ENCODE measurements around the gene DNAJA2. TPM values are rescaled to one million over a fixed set of nuclear protein-coding genes. Genes with fewer than 3 reads are reported as not detected.

The DNAJA2 gene
- total and polyA plus RNA-seq, 9 of the 15 experiments (the other 6 are each of a cell fraction or from before 2014, with no cell fraction given): 24.1 to 75.9 (median 50.7) TPM

GRCh38 chr16:46929378-46930332 is 43.8 kb downstream of the DNAJA2 start:
- H3K79me2 ChIP-seq (ENCODE audit: control insufficient read depth, insufficient read depth, low read length): no peaks in the 10 kb centered on the region
- no TSS peak for BruUV-seq (replicated peaks)
- ChIA-PET CTCF (ENCODE audit: low intra/inter-chr PET ratio) (interaction anchor here (1.1 to 1.6 kb wide), 3 partner anchors 18 to 256 kb away, joined by 4 to 9 read pairs (median 6); no protein-coding TSS in a partner anchor), POLR2A (interaction anchor here (0.6 to 1.2 kb wide), 6 partner anchors 17 to 256 kb away, joined by 3 read pairs; no protein-coding TSS in a partner anchor)
- H3K9me3 ChIP-seq (replicated peaks; ENCODE audit: control insufficient read depth, insufficient read depth, low read depth, low read length): no peaks in the 10 kb centered on the region; the same call in 1 of the 2 replicates
- H3K9ac ChIP-seq (ENCODE audit: insufficient read depth in 1 of 2, low read depth in 2 of 2, low read length in 2 of 2): peak overlapping the region in 1 of 2 experiments; percentile 77; a peak in 2 of 4 replicates
- in situ Hi-C loops (cut with MboI): loop anchor here (5.0 kb wide), 1 partner anchor 72 kb away; no protein-coding TSS in a partner anchor
- no peaks in the 10 kb centered on the region for H3K9me1 ChIP-seq (ENCODE audit: control insufficient read depth, insufficient read depth, low read length)
- no peaks in the 10 kb centered on the region for H3K36me3 ChIP-seq (ENCODE audit: control insufficient read depth, insufficient read depth, low read length)
- no peaks in the 10 kb centered on the region for H4K20me1 ChIP-seq (replicated peaks; ENCODE audit: control insufficient read depth, insufficient read depth, low read length)
- H3K4me2 ChIP-seq (ENCODE audit: insufficient read depth, low read length): peak overlapping the region; percentile 19; the same call in 1 of the 2 replicates
- H2AFZ ChIP-seq (ENCODE audit: low read depth, low read length): peak overlapping the region; percentile 74
- H3K27ac ChIP-seq (ENCODE audit: extremely low read depth, low read depth, low read length): no peak overlapping the region
- peak; percentile 86 for FAIRE-seq
- no peaks in the 10 kb centered on the region; a peak in 1 of 5 replicates for H3K27me3 ChIP-seq (ENCODE audit: control insufficient read depth in 2 of 2, insufficient read depth in 2 of 2, low read length in 2 of 2)
- H3K4me1 ChIP-seq (replicated peaks in 1 of 2; ENCODE audit: control insufficient read depth in 2 of 2, insufficient read depth in 2 of 2, low read length in 2 of 2): peaks cover 0 to 12% of the 10 kb centered on the region in 2 experiments; a peak in 3 of 5 replicates
- DNase-seq (ENCODE audit: extremely low read depth in 1 of 4, low spot score in 3 of 4): peak; percentile 79 to 91 (median 88)
- WGBS (ENCODE audit: insufficient coverage, low coverage, missing lambda C conversion rate): 39% methylated on average over 41 of the region's 43 CpGs
- H3K4me3 ChIP-seq: no peak overlapping the region
- ATAC-seq: peak; percentile 96
- intact Hi-C loops (cut with micrococcal nuclease): loop anchor here (1.0 to 5.0 kb wide), 2 partner anchors 75 to 257 kb away; no protein-coding TSS in a partner anchor
- TF ChIP-seq ZZZ3 (IDR thresholded peaks at IDR 0.05) (no peak), STAG1 (CRISPR knock-in tag; IDR thresholded peaks at IDR 0.05; ENCODE audit: borderline replicate concordance) (peak; percentile 62; the same call in 1 of the 2 replicates), ZNF668 (CRISPR knock-in tag; IDR thresholded peaks at IDR 0.05) (no peak), YY1 (IDR thresholded peaks at IDR 0.05; ENCODE audit: borderline replicate concordance in 1 of 3, control insufficient read depth in 1 of 3, extremely low read depth in 1 of 3, insufficient read depth in 3 of 3, insufficient read length in 1 of 3, insufficient replicate concordance in 2 of 3, low read depth in 1 of 3, low read length in 2 of 3) (peak in 2 of 3 experiments; percentile 18 to 27), NCOA6 (IDR thresholded peaks at IDR 0.05) (no peak), SMC3 (conservative IDR thresholded peaks at IDR 0.05; ENCODE audit: insufficient read depth, low read depth, low read length) (peak; percentile 81), CREBBP (IDR thresholded peaks at IDR 0.05; ENCODE audit: low read depth, low read length) (no peak), SMAD1 (IDR thresholded peaks at IDR 0.05; ENCODE audit: low read depth, low read length, partially characterized antibody) (no peak), MBD2 (IDR thresholded peaks at IDR 0.05; ENCODE audit: borderline replicate concordance, low read depth) (no peak), SIN3A (IDR thresholded peaks at IDR 0.05; ENCODE audit: borderline replicate concordance in 2 of 2, control insufficient read depth in 1 of 2, low read depth in 2 of 2, low read length in 2 of 2) (no peak), ZNF639 (CRISPR knock-in tag; conservative IDR thresholded peaks at IDR 0.05 in 1 of 2, IDR thresholded peaks at IDR 0.05 in 1 of 2) (no peak), CHCHD3 (CRISPR knock-in tag; IDR thresholded peaks at IDR 0.05) (no peak), ZNF830 (CRISPR knock-in tag; IDR thresholded peaks at IDR 0.05) (no peak), KLF16 (IDR thresholded peaks at IDR 0.05) (0 out of 2 replicates have a peak, but pooled peaks have one; percentile 23)
- TF ChIP-seq, protein P1, sequence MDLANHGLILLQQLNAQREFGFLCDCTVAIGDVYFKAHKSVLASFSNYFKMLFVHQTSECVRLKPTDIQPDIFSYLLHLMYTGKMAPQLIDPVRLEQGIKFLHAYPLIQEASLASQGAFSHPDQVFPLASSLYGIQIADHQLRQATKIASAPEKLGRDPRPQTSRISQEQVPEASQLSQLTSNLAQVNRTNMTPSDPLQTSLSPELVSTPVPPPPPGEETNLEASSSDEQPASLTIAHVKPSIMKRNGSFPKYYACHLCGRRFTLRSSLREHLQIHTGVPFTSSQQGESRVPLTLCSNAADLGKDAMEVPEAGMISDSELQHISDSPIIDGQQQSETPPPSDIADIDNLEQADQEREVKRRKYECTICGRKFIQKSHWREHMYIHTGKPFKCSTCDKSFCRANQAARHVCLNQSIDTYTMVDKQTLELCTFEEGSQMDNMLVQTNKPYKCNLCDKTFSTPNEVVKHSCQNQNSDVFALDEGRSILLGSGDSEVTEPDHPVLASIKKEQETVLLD (IDR thresholded peaks at IDR 0.05): no peak
